DMS 273 (cell line): ENCODE results near the gene CBFA2T3.

Source experiments
- DNase-seq: peaks from one replicate; lab custom pipeline; 2025; ENCODE audit not compliant: unreplicated experiment; lab: John Stamatoyannopoulos, UW

CBFA2T3 gene

DNA sequence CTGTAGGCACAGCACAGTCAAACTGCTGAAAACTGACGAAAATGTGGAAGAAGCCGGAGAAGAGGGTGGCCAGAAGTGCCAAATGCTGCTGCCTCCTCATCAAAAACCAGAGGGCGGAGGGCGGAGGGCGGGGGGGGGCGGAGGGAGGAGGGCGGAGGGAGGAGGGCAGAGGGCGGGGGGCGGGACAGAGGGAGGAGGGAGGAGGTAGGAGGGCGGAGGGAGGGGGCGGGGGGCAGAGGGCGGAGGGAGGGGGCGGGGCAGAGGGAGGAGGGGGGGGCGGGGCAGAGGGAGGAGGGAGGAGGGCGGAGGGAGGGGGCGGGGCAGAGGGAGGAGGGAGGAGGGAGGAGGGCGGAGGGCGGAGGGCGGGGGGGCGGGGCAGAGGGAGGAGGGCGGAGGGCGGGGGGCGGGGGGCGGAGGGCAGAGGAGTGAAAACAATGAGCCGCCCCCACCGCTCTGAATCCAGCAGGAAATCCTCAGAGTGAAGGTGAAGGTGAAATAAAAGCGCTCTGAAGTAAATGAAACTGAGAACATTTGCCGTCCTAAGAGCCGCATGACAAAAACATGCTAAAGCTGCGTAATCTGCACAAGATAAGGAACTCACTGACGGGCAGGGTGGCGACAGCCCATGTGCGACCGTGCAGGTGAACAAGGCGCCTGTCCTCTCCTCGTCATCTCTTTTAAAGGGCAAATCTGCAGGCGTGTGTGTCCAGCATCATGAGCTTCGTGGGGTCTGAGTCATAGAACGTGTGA lies 22.6 kb upstream of the CBFA2T3 start:
- no peak for DNase-seq

DNA sequence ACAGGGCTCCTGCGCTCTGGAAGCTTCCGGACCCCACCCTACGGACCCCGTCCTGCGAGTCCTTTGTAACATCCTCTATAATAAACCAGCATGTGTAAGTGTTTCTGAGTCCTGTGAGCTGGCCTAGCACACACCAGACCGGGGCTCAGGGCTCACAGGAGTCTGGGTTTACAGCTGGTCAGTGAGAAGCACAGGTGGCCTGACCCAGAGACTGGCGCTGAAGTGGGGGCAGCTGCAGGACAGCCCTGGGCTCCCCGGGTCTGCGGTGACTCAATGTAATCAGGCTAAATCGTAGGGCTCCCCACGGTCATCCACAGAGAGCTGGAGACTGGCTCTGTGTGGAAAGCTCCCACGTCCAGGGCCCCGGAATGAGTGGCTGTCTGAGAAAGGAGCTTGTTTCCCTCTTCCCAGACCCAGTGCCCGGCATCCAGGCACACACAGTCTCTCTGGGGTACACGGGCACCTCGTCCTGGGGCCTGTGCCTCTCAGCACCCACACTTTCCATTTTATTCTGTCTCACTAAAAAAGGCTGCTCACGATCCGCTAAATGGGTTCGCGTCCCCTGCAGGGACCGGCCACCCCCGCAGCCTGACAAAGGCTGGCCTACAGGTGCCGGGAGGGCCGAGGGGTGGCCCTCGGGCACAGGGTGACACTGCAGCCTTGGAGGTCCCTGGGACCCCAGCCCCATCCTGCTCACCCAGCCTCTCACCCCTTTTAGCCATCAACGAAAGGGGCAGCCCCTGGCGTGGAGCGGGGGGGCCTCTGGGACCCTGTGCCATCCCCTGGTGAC lies 18.9 kb upstream of the CBFA2T3 start:
- DNase-seq = no peak

DNA sequence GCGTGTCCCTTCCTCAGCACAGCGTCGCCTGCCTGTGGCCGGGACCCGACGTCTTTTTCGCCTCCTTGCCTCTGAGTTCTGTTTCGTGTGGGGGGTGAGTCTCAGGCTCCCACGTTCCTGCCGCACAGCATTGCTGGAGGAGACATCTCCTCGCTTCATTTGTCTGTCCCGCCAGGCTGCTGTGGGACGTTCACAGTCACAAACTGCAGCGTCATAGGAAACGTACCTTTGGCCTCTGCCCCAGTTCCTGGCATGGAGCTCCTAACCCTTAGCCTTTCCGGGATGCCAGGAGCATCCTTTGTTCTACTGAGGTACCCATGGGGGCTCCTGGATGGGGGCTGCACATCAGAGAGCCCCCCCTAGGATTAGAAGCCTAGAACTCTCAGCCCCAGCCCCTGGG lies 18.2 kb upstream of the CBFA2T3 start:
- DNase-seq = no peak

- no peak for DNase-seq
These were observed 17.7 kb upstream of the CBFA2T3 start for GRCh38 chr16:88994695-88995094.

GRCh38 chr16:88993946-88994600 lies 17.1 kb upstream of the CBFA2T3 start:
- no peak for DNase-seq

DNA sequence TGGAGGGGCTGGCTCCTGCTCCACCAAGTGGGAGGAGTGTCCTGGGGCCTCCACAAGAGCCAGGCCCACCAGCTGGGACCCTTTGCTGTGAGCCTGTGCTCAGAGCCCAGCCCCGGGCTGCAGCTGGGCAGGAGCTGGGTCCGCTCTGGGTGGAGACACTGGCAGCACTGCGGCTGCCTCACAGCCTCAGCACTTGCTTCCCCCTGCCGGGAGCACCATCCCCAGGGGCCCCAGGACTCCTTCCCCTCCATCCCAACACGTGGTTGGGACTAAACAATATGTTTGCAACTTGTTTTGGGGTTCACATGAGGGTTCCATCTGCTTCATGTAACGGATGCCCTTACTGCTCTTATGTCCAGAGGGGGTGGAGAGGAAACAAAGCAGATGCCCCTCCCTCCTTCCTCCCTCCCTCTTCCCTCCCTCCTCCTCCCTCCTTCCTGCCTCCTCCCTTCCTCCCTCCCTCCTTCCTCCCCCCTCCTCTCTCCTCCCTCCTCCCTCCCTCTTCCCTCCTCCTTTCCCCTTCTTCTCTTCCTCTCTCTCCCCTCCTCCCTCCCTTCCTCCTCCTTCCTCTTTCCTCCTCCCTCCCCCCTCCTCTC lies 16.3 kb upstream of the CBFA2T3 start:
- DNase-seq = peak; percentile 93

DNA sequence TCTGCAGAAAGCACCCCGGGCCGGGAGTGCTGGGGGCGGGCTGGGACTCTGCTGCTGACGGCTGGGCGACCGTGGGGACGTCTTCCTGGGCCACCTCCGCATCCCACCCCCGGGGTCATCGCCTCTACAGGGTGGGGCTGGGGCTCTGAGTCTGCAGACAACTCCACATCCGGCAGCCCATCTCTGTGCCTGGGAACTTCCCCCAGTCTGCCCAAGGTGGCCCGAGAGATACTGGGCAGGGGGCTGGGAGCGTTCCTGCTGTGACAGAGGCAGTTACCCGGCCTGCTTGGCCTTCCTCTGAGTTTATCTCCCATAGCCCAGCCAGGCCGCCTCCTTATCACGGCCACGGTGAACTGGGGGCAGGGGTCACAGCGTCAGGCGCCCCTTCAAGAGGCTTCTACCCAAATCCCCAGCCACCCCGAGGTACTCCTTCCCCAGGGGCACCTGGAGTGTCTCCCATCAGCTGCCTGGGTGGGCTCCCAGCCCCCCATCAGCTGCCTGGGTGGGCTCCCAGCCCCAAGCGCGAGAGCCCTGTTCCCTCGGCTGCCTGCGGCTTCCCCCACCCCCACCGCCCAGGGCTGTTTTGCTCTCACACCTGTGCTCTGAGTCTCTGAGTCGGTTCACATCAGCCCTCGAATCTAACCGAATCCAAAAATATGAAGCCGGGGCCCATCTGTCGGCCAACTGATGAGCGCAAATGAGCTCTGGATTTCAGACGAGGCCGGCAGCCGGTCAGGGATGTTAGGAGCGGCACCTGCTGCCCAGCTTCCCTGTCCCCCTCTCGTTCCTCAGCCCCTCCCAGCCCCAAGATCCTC lies 15.6 kb upstream of the CBFA2T3 start:
- DNase-seq = no peak

GRCh38 chr16:88991813-88992350 lies 14.9 kb upstream of the CBFA2T3 start:
- peak; percentile 60 for DNase-seq

GRCh38 chr16:88989852-88990547 lies 13.0 kb upstream of the CBFA2T3 start:
- no peak for DNase-seq

GRCh38 chr16:88988980-88989811 lies 12.2 kb upstream of the CBFA2T3 start:
- DNase-seq = peak; percentile 99

DNA sequence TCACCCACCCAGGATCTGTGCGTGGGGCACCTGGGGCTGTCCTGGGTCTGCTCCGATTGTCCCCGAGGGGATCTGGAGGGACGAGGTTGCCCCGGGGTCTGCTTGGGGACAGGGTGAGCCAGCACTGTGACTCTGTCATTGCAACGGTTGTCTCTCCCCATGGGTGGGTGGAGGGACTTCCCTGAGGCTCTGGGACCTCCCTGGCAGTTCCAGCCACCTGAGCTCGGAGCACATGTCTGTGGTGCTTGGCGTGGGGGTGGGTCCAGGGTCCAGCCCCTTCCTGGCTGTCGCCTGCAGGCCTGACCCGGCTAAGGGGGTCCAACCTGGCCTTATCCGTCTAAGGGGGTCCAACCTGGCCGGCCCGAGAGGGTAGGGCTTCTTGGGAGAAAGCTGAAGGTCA lies 8.5 kb upstream of the CBFA2T3 start:
- no peak for DNase-seq

DNA sequence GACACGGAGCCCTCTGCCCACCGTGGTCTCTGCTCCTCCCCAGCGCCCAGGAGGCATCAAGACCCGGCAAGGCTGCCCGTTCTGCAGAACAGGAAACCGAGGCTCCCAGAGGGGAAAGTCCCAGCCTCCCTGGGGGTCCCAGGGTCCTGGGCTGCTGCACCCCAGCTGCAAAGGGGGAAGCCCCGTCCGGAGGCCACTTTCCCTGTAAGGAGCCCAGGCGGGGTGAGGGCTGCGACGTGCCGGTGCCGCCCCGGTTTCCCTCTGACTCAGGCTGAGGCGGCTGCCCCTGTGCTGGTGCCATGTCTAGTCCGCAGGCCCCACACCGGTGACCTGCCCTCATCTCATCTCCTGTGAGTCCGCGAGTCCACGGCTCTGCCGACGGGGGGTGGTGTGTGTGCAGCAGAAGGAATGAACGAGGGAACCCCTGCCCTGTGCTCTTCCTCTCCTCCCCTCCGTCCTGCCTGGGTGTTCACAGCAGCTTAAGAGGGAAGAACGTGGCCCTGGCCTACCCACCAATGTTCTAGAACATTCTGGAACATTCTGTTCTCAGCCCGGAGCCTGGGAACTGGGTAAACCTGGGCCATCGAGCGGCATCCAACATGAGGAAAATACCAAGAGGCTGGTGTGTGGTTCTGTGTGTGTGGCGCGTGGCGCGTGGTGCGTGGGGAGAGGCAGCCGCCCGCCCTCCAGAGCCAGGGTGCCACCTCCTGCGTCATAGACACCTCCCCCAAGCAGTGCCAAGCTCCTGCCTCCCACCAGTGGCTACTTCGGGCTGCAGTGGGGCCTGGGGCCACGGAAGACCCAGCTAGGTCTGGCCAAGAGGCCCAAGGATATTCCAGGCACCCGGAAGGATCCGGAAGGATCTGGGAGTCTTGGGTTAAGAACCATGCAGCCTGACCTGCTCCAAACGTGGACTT lies 7.0 kb upstream of the CBFA2T3 start:
- DNase-seq = no peak

GRCh38 chr16:88983165-88983564 lies 6.2 kb upstream of the CBFA2T3 start:
- DNase-seq = no peak

- DNase-seq = no peak
These were observed 5.5 kb upstream of the CBFA2T3 start for GRCh38 chr16:88982286-88983084.

- no peak for DNase-seq
These were observed 2.5 kb upstream of the CBFA2T3 start for GRCh38 chr16:88979353-88980015.

DNA sequence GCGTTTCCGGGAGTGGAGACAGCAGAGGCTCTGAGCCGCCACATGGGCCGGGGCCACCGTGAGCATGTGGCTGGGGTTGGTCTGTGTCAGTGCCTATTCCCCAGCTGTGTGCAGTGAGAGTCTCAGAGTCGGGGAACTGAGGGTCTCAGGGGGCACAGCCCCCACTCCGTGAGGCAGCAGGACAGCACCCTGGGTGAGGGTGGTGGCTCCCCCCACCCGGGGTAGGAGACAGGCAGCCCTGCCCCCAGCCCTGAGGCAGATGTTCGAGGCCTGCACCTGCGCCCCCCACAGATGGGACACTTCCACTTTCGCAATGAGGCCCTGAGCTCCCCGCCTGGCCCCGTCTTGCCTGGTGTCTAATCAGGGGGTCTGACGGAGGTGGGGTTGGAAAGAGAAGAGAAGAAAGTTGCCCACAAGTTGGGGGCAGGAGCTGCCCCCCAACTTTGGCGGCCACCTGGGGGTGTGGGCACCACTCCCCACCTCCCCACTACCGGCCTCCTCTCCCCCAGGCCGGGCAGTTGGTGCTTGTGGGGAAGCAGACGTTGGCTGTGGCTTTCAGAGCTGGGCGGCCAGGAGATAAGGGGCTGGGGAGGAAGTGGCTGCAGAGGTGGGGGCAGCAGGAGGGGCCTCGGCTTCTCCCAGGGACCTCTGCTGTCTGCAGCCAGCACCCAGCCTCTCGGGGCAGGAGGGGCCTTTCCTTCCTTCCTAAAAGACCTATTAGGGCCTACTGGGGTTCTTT lies 1.8 kb upstream of the CBFA2T3 start:
- no peak for DNase-seq
